HG02642 (cell line): ENCODE measurements around the gene GPSM1.

Source experiments
- ATAC-seq: cut with Tn5 transposase; IDR thresholded peaks from one replicate; pipeline ENCODE4 v1.9.1; 2021; ENCODE audit warnings: mild to moderate bottlenecking; ENCODE audit not compliant: unreplicated experiment, poor library complexity

The GPSM1 gene

DNA sequence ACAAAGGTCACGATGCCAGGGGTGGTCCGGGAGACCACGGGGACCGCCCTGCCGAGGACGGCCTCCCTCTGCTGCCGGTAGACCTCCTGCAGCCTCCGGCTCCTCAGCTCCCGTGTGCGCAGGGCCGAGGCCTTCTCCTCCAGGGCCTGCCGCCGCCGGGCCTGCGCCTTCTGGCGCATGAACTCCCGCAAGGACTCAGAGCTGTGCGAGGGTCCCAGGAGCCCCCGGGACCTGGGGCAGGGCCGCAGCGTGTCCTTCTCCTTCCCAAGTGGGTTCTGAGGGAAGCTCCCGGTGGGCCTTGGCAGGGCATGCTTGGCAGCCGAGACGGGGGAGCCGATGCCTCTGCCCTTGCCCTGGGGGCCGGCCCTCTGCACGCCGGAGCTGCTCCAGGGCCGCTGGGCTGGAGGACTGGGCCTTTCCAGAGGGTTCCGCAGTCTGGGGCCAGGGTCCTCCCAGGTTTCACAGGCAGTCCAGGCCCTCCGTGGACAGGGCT is 36.8 kb upstream of the GPSM1 start:
- no peak for ATAC-seq

DNA sequence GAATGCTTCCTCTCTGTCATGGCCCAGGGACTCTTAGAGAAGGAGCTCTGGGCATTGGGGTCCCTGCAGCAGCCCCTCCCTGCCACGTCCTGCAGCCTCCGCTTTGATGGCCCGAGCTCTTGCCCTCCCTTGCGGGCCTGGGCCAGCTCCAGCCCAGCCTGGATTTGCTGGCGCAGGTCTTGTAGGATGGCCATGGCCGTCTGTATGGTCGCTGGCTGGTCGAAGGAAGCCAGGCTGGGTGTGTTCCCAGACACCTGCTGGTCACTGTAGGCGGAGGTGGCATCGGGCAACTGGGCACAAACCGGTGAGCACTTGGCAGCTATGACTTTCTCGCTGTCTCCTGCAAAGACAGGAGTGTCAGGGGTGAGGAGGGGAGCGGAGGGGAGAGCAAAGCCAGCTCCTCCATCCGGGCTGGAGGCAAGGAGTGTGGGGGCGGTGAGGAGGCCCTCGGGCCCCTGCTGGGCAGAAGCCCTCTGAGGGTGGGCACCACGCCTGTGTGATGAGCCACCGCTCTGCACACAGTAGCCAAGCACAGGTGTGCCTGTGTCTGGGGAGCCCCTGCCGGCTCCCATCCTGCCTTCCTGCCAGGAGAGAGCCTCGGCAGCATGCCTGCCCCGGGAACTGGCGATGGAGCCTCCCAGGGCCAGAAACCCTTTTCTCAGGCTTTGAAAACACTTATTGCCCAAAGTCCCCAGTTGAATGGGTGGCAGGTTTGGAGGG is 35.9 kb upstream of the GPSM1 start:
- no peak for ATAC-seq

- ATAC-seq = no peak
Observed at GRCh38 chr9:136292026-136292538, 35.3 kb upstream of the GPSM1 start.

DNA sequence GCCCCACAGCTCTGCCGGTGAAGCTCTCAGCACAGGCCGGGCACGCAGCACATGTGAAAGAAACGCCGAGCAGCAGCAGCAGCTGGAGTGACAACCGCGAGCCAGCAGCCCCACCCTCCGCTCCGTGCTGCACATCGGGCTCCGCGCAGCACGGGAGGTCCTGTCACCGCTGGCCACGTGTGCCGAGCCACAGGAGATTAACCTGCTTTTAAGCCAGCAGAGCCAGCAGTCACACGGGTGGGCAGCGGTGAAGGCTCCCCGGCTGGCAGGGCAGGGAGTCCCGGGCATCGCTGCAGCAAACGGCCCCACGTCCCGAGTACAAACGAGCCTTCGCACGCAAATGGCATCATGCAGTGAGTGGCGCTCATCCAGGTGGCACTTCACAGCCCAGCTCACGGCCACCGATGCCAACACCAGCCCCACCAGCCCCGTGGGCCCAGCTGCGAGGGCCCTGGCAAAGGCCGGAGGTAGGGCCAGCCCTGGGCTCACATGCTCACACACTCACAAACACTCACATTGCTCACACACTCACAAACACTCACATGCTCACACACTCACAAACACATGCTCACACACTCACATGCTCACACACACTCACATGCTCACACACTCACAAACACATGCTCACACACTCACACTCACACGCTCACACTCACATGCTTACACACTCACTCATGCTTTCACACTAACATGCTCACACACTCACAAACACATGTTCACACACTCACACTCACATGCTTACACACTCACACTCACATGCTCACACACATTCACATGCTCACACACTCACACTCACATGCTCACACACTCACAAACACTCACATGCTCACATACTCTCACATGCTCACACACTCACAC is 34.5 kb upstream of the GPSM1 start:
- ATAC-seq = no peak

GRCh38 chr9:136293476-136294077 is 33.8 kb upstream of the GPSM1 start:
- ATAC-seq = no peak

DNA sequence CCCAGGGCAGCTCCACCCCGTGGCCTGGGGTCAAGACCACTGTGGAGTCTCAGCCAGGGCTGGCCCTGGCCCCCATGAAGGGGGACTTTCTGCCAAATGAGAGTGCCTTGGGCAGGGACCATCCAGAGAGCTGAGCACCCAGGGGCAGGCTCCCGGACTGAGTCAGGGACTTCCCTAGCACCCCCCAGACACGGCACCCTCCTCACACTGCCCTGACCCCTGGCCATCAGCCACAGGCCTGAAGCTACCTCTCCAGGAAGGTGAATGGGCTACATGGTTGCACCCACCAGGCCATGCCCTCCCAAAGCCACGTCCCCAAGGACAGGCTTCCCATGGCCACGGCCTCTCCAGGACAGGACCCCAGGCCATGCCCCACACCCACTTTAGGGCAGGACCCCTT is 32.9 kb upstream of the GPSM1 start:
- ATAC-seq = no peak

- ATAC-seq = no peak
Observed at GRCh38 chr9:136295055-136295454, 32.3 kb upstream of the GPSM1 start.

DNA sequence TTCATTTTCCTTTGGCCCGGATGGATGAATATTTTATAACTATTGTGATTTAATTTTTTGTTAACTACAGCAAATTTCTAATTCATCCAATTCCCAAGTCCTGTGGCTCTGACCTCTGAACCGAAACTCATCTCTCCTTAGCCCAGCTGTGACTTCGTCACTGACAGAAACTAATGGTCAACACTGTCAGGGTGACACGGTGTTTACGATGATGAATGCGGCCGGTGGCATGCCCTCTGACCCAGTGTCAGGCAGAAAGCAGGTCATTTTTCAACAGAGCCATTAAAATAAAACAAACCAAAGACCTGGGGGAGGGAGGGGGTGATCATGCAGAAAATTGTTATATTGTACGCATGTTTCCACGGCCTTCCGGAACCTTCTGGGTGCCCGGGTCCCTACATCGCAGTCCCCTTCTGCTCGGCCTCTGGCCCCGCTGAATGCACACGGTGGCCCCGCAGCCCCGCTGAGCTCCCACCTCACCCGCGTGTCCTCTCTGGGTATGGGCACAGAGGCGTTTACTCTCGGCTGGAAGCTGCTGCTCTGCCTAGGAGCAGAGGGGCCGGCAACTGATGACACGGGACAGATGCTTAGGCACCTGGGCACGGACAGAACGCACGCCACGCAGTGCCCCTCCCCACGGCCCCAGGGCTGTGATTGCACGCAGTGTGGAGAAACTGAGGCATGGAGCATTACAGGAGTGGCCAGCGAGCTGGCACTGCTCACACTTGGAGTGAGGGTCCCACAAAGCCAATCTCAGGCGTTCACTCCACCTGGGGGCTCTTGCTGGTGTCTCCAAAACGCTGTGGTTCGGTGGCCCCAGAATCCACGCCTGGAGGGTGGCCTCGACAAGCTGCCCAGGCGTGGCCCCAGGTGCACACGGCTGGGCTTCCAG is 31.6 kb upstream of the GPSM1 start:
- no peak for ATAC-seq

DNA sequence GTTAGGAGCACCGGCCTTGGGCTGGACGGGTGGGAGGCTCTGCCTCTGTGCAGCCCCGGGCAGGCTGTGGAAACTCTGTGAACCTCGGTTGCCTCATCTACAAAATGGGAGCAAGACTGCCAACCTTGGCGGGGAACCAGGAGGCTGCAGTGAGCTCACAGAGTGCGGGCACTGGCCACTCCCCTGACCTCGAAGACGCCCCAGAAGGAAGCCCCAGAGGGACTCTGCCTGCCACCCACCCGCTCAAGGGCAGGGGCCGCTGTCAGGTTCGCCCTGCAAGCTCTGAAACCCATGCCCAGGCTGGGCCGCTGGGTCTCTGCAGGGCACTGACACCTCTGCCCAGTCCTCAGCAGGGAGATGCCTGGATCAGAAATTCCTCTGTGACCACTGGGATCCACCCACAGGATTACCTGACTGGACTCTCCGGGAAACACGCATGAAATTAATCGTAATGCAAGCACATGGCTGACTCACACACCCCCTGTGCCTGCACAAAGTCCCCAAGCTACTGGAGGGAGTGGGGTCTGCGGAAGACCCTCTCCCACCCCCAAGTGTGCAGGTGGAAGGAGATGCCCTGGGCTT is 30.8 kb upstream of the GPSM1 start:
- no peak for ATAC-seq

DNA sequence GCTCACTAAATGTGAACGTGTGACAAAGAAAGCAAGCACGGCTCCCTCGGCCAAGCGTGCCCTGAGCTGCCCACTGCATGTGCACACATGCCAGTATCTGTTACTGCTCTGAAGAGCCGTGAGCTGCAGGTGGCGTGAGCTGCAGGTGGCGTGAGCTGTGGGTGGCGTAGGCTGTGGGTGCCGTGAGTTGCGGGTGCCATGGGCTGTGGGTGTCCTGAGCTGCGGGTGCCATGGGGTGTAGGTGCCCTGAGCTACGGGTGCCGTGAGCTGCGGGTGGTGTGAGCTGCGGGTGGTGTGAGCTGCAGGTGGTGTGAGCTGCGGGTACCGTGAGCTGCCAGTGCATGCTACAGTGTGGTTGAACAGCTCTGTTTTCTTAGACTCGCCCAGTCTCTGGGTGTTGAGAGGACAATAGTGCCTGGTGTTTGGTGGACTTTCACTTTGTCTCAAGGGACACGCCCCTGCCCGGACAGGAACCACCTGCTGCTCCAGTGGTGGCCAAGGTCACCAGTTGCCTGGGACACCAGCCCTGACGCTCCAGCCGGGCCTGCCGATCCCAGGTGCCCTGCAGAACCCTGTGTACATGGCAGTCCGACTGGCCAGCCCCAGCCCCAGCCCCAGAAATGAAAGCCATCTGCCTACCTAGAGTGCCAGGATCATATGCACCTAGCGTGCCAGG is 30.2 kb upstream of the GPSM1 start:
- no peak for ATAC-seq

GRCh38 chr9:136297766-136298735 is 29.3 kb upstream of the GPSM1 start:
- no peak for ATAC-seq

DNA sequence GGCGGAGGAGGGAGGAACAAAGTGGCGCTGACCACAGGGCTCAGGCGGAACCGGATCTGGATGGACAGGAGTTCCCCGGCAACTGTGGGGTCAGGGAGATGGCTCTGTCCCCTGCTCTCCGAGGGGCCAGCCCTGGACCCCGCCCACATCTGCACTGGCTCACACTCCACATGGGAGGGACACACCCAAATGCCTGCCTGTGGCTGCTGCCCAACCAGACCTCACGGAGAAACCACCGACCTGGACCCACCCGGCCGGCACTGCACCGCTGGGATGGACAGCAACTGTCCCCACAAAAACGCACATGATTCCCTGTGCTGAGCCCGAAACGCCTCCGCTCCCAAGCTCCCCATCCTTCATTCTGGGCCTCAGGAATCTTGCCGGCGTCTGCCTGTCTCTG is 28.2 kb upstream of the GPSM1 start:
- no peak for ATAC-seq

- no peak for ATAC-seq
Observed at GRCh38 chr9:136299541-136299940, 27.8 kb upstream of the GPSM1 start.

GRCh38 chr9:136300016-136300545 is 27.3 kb upstream of the GPSM1 start:
- no peak for ATAC-seq

GRCh38 chr9:136300866-136301265 is 26.5 kb upstream of the GPSM1 start:
- ATAC-seq = no peak

GRCh38 chr9:136302527-136302926 is 24.8 kb upstream of the GPSM1 start:
- no peak for ATAC-seq

DNA sequence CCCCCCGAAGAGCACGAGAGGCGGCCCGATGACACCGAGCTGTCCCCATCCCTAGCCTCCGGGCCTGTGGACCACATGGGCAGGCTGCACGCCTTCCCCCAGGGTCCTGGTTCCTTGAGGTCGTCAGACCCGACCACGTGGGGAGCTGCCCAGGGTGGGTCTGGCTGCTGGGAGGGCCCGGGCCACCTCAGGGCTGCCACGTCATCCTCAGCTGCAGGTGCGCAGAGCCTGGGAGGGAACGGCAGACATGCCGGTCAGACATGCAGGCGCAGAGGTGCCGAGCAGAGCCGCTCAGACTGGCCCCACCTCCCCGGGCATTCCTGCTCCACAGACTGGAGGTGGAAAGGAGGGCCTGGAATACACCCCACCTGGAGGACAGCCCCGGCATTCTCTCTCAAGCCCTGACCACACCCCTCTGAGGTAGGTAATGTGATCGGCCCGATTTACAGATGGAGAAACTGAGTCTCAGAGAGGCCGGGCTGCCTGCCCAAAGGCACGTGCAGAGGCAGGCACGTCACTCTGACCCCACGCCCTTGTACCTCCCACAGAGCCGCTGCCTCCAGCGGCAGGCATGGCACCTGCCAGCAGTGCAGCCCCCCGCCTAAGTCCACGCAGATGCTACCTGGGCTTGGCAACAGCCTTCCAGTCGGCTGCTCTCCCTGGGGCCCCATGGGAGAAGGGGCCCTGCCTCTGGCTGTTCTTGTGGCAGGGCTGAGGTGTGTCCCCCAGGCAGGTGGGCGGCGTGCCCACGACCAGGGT is 24.1 kb upstream of the GPSM1 start:
- no peak for ATAC-seq
